Bronchial epithelial cell (primary cell): ENCODE measurements around the gene BAMBI. TPM values are rescaled to one million over a fixed set of nuclear protein-coding genes. Genes with fewer than 3 reads are reported as not detected.

Experiments
- DNase-seq: peaks from one replicate; pipeline ENCODE4 v3.0.0-alpha.2; 2010; ENCODE audit warnings: low read depth
- FAIRE-seq: peaks from 2 replicates; lab custom pipeline; 2011; peaks lifted over from hg19 to GRCh38; lab: Jason Lieb, UNC
- H3K27me3 ChIP-seq: 2 replicates; pipeline ENCODE4 v1.5.1; 2011; ENCODE audit warnings: low read length; ENCODE audit not compliant: control insufficient read depth, insufficient read depth
- H3K36me3 ChIP-seq: 2 replicates; pipeline ENCODE4 v1.5.1; 2011; ENCODE audit warnings: low read length; ENCODE audit not compliant: control insufficient read depth, insufficient read depth
- H3K4me3 ChIP-seq: 2 replicates; pipeline ENCODE4 v1.5.1; 2011; ENCODE audit warnings: mild to moderate bottlenecking, low read depth, low read length, control low read depth
- total RNA-seq: library from RNA; depleted of rRNA; stranded (reverse); fragments of >200 nt; gene quantifications from 2 replicates; pipeline ENCODE4 v1.2.1, GENCODE V29; 2014
- TF ChIP-seq, protein P1 (sequence below): IDR thresholded peaks from 2 replicates; pipeline ENCODE4 v1.5.1; 2011; ENCODE audit warnings: mild to moderate bottlenecking, moderate library complexity, low read length, control low read depth, inconsistent platforms; ENCODE audit not compliant: insufficient read depth, severe bottlenecking

The BAMBI gene
- total RNA-seq, 1 donor from 2014 or later, result 8.7 TPM

GRCh38 chr10:28679581-28680357 lies 2.4 kb downstream of the BAMBI start:
- Histone ChIP-seq H3K27me3 (peaks cover 4% of the 10 kb centered on the region), H3K4me3 (no peak overlapping the region), H3K36me3 (no peaks in the 10 kb centered on the region)
- DNase-seq (no peak), FAIRE-seq (no peak)
- TF ChIP-seq, protein P1, sequence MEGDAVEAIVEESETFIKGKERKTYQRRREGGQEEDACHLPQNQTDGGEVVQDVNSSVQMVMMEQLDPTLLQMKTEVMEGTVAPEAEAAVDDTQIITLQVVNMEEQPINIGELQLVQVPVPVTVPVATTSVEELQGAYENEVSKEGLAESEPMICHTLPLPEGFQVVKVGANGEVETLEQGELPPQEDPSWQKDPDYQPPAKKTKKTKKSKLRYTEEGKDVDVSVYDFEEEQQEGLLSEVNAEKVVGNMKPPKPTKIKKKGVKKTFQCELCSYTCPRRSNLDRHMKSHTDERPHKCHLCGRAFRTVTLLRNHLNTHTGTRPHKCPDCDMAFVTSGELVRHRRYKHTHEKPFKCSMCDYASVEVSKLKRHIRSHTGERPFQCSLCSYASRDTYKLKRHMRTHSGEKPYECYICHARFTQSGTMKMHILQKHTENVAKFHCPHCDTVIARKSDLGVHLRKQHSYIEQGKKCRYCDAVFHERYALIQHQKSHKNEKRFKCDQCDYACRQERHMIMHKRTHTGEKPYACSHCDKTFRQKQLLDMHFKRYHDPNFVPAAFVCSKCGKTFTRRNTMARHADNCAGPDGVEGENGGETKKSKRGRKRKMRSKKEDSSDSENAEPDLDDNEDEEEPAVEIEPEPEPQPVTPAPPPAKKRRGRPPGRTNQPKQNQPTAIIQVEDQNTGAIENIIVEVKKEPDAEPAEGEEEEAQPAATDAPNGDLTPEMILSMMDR, result peak; percentile 7

DNA sequence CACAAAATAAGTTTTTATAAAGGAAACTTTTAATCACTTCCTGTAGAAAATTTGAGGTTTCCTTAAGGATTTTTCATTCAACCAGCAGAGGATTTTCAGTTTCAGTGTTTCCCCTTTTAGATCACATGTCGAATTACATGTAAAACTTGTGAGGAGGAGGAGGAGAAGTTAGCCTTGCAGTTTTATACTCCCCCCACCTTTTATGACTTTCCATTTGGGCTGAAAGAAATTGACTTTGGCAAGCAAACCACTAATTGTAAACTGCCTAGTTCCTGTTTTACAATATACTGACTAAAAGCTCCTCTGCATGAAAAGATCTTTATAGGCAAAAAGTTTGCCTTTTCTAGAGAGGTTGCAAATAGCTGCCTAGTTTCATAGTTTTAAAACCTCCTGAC lies 3.0 kb downstream of the BAMBI start:
- FAIRE-seq (no peak), DNase-seq (no peak)
- TF ChIP-seq, protein P1, result no peak
- H3K27me3 ChIP-seq, result peaks cover 4% of the 10 kb centered on the region
- no peak overlapping the region for H3K4me3 ChIP-seq
- H3K36me3 ChIP-seq, result no peaks in the 10 kb centered on the region

DNA sequence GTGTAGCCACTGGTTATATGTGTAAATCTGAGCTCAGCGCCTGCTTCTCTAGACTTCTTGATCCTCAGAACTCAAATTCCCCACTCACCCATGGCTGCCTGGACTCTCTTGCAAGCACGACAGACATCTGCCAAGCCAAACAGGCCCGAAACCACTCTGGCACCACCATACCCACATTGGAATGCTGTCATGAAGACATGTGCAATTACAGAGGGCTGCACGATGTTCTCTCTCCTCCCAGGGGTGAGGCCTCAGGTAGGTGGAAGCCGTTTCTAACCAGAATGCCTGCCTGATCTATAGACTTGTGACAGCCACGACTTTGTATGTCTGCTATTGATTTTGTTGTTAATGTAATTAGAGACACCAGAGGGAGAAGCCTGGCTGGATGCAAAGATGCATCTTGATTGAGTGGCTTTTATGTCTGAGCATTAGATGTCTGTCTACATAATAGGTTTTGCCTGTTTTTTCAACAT lies 4.0 kb downstream of the BAMBI start:
- TF ChIP-seq, protein P1, result no peak
- no peak overlapping the region for H3K4me3 ChIP-seq
- peaks cover 4% of the 10 kb centered on the region for H3K27me3 ChIP-seq
- FAIRE-seq, result no peak
- H3K36me3 ChIP-seq, result no peaks in the 10 kb centered on the region
- no peak for DNase-seq

DNA sequence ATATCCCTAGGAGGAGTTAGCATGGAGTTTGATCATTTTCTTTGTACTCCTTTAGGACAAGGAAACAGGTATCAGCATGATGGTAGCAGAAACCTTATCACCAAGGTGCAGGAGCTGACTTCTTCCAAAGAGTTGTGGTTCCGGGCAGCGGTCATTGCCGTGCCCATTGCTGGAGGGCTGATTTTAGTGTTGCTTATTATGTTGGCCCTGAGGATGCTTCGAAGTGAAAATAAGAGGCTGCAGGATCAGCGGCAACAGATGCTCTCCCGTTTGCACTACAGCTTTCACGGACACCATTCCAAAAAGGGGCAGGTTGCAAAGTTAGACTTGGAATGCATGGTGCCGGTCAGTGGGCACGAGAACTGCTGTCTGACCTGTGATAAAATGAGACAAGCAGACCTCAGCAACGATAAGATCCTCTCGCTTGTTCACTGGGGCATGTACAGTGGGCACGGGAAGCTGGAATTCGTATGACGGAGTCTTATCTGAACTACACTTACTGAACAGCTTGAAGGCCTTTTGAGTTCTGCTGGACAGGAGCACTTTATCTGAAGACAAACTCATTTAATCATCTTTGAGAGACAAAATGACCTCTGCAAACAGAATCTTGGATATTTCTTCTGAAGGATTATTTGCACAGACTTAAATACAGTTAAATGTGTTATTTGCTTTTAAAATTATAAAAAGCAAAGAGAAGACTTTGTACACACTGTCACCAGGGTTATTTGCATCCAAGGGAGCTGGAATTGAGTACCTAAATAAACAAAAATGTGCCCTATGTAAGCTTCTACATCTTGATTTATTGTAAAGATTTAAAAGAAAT lies 4.8 kb downstream of the BAMBI start:
- DNase-seq (no peak), FAIRE-seq (peak; percentile 84)
- TF ChIP-seq, protein P1, result no peak
- H3K27me3 ChIP-seq, result no peaks in the 10 kb centered on the region
- H3K4me3 ChIP-seq, result no peak overlapping the region
- H3K36me3 ChIP-seq, result no peaks in the 10 kb centered on the region

GRCh38 chr10:28684157-28684985 lies 7.0 kb downstream of the BAMBI start:
- Histone ChIP-seq H3K4me3 (no peak overlapping the region), H3K36me3 (no peaks in the 10 kb centered on the region), H3K27me3 (no peaks in the 10 kb centered on the region)
- TF ChIP-seq, protein P1, result no peak
- no peak for DNase-seq
- no peak for FAIRE-seq
